Duodenal mucosa (tissue), 2 donors: Measurements from ENCODE around the gene ANKRD13A.

Experiments used
- H3K27ac ChIP-seq: one replicate; pipeline ENCODE4 v1.7.0; 2013; ENCODE audit warnings: low read depth, low read length
- H3K27me3 ChIP-seq, 2 donors: one replicate each; pipeline ENCODE4 v1.7.0; 2013; ENCODE audit warnings: low read length in 2 of 2, control low read depth in 1 of 2; ENCODE audit not compliant: insufficient read depth in 2 of 2, control insufficient read depth in 1 of 2
- H3K36me3 ChIP-seq, 2 donors: one replicate each; pipeline ENCODE4 v1.7.0; 2013; ENCODE audit warnings: low read length in 2 of 2, control low read depth in 1 of 2; ENCODE audit not compliant: insufficient read depth in 2 of 2, control insufficient read depth in 1 of 2
- H3K4me1 ChIP-seq, 2 donors: one replicate each; pipeline ENCODE4 v1.7.0; 2013; ENCODE audit warnings: low read length in 2 of 2, control low read depth in 1 of 2; ENCODE audit not compliant: insufficient read depth in 2 of 2, control insufficient read depth in 1 of 2
- H3K4me3 ChIP-seq, 2 donors: one replicate each; pipeline ENCODE4 v1.7.0; 2013; ENCODE audit warnings: low read length in 2 of 2, low read depth in 1 of 2
- H3K9ac ChIP-seq, 2 donors: one replicate each; pipeline ENCODE4 v1.7.0; 2013; ENCODE audit warnings: low read length in 2 of 2, low read depth in 1 of 2
- H3K9me3 ChIP-seq, 2 donors: one replicate each; pipeline ENCODE4 v1.7.0; 2013; ENCODE audit warnings: low read length in 2 of 2, control low read depth in 1 of 2; ENCODE audit not compliant: control insufficient read depth in 1 of 2

ANKRD13A gene

DNA sequence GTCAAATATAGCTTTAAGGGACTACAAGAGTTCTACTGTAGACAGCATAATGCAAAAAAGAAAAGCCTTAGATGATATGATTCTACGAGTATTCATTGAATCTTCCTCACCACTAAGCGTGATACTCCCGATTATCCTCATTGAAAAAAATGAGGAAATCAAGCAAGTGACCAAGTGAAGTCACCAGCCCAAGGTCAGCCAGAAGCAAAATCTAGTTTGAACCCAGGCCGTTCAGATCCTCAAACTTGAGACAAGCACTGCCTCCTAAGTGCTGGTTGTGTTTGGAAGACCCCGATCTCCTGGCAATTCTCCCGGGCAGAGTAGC lies 3.9 kb upstream of the ANKRD13A start:
- Histone ChIP-seq H3K9ac (peak overlapping the region; percentile 78 to 90), H3K36me3 (peaks cover 5 to 16% of the 10 kb centered on the region in 2 donors), H3K27ac (peak overlapping the region; percentile 80), H3K4me3 (peak overlapping the region; percentile 84 to 95), H3K27me3 (no peaks in the 10 kb centered on the region), H3K4me1 (peaks cover 23 to 35% of the 10 kb centered on the region in 2 donors), H3K9me3 (no peaks in the 10 kb centered on the region)

GRCh38 chr12:109995686-109996482 lies 3.3 kb upstream of the ANKRD13A start, which contains the start of gene GIT2:
GIT2 (minus strand) TSS chr12:109996368; CDS start chr12:109996224, 144 bp downstream.
- H3K36me3 ChIP-seq: peaks cover 3 to 11% of the 10 kb centered on the region in 2 donors
- H3K4me1 ChIP-seq: peaks cover 23 to 38% of the 10 kb centered on the region in 2 donors
- no peaks in the 10 kb centered on the region for H3K27me3 ChIP-seq
- H3K4me3 ChIP-seq: peak within 1 kb of the TSS; percentile 84 to 95
- H3K27ac ChIP-seq: peak within 1 kb of the TSS; percentile 80
- peak within 1 kb of the TSS; percentile 78 to 90 for H3K9ac ChIP-seq
- H3K9me3 ChIP-seq: no peaks in the 10 kb centered on the region

DNA sequence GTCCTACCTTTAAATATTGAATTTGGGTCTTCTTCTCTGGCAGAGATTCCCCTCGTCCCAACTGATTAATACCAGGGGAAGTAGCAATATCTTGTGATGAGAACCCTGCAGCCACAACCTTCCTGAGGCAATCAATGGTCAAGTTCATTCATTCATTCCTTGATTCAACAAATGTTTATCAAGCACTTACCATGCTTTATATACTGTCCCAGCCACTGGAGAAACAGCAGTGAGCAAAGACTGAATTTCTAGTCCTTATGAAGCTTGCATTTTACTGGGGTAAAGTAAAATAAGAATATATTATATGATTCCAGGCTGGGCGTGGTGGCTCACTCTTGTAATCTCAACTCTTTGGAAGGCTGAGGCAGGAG lies 2.8 kb upstream of the ANKRD13A start:
- Histone ChIP-seq H3K9me3 (no peaks in the 10 kb centered on the region), H3K4me3 (peak overlapping the region; percentile 84 to 95), H3K27me3 (no peaks in the 10 kb centered on the region), H3K36me3 (peaks cover 3 to 6% of the 10 kb centered on the region in 2 donors), H3K27ac (no peak overlapping the region), H3K9ac (peak overlapping the region in 1 of 2 donors; percentile 78), H3K4me1 (peaks cover 23 to 37% of the 10 kb centered on the region in 2 donors)

DNA sequence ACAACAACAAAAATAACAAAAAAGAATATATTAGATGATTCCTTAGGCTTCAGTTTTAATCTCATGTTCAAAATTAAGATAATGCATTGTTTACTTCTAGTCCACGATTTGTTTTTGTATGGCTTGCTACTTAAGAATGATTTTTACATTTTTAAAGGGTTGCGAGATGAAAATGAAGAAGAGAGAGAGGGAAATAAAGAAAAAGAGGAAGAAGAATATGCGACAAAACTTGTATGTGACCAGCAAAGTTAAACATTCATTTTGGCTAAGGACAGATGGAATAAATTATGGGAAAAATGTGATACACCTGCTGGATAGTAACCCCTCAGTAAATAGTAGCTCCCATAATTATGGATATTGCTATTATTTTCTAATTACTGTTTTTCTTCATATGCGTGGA lies 1.8 kb upstream of the ANKRD13A start:
- Histone ChIP-seq H3K4me3 (no peak overlapping the region), H3K4me1 (peaks cover 29 to 39% of the 10 kb centered on the region in 2 donors), H3K9me3 (no peaks in the 10 kb centered on the region), H3K27ac (no peak overlapping the region), H3K27me3 (no peaks in the 10 kb centered on the region), H3K9ac (no peak overlapping the region), H3K36me3 (peaks cover 2% of the 10 kb centered on the region in 2 donors)

GRCh38 chr12:109998241-109998903 lies 858 bp upstream of the ANKRD13A start:
- Histone ChIP-seq H3K36me3 (no peaks in the 10 kb centered on the region), H3K4me1 (peaks cover 29 to 43% of the 10 kb centered on the region in 2 donors), H3K9me3 (no peaks in the 10 kb centered on the region), H3K4me3 (peak overlapping the region; percentile 91 to 93), H3K9ac (peak overlapping the region; percentile 67 to 89), H3K27me3 (no peaks in the 10 kb centered on the region), H3K27ac (no peak overlapping the region)

DNA sequence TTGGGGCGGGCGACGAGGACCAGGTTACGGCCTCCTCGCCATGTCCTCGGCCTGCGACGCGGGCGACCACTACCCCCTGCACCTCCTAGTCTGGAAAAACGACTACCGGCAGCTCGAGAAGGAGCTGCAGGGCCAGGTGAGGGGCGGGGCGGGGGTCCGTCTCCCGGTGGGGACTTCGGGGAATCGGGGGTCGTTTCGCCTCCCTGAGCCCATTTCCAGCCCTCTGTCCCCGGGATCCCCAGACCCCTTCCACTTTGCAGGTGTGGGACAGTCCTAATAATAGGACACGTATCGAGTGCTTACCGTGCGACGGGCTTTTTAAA lies 380 bp downstream of the ANKRD13A start:
- H3K9me3 ChIP-seq: no peaks in the 10 kb centered on the region
- H3K27me3 ChIP-seq: no peaks in the 10 kb centered on the region
- H3K4me3 ChIP-seq: peak overlapping the region; percentile 91 to 93
- no peak overlapping the region for H3K27ac ChIP-seq
- peak overlapping the region; percentile 67 to 89 for H3K9ac ChIP-seq
- H3K4me1 ChIP-seq: peaks cover 24 to 33% of the 10 kb centered on the region in 2 donors
- no peaks in the 10 kb centered on the region for H3K36me3 ChIP-seq

GRCh38 chr12:109999983-110000505 lies 814 bp downstream of the ANKRD13A start:
- peaks cover 19 to 29% of the 10 kb centered on the region in 2 donors for H3K4me1 ChIP-seq
- H3K36me3 ChIP-seq: no peaks in the 10 kb centered on the region
- H3K9ac ChIP-seq: peak overlapping the region; percentile 67 to 89
- no peaks in the 10 kb centered on the region for H3K27me3 ChIP-seq
- no peaks in the 10 kb centered on the region for H3K9me3 ChIP-seq
- H3K4me3 ChIP-seq: peak overlapping the region; percentile 91 to 93
- peak overlapping the region; percentile 2 for H3K27ac ChIP-seq

GRCh38 chr12:110001596-110001995 lies 2.4 kb downstream of the ANKRD13A start:
- Histone ChIP-seq H3K4me1 (peaks cover 16 to 25% of the 10 kb centered on the region in 2 donors), H3K9ac (no peak overlapping the region), H3K27ac (no peak overlapping the region), H3K4me3 (no peak overlapping the region), H3K9me3 (no peaks in the 10 kb centered on the region), H3K36me3 (no peaks in the 10 kb centered on the region), H3K27me3 (no peaks in the 10 kb centered on the region)

DNA sequence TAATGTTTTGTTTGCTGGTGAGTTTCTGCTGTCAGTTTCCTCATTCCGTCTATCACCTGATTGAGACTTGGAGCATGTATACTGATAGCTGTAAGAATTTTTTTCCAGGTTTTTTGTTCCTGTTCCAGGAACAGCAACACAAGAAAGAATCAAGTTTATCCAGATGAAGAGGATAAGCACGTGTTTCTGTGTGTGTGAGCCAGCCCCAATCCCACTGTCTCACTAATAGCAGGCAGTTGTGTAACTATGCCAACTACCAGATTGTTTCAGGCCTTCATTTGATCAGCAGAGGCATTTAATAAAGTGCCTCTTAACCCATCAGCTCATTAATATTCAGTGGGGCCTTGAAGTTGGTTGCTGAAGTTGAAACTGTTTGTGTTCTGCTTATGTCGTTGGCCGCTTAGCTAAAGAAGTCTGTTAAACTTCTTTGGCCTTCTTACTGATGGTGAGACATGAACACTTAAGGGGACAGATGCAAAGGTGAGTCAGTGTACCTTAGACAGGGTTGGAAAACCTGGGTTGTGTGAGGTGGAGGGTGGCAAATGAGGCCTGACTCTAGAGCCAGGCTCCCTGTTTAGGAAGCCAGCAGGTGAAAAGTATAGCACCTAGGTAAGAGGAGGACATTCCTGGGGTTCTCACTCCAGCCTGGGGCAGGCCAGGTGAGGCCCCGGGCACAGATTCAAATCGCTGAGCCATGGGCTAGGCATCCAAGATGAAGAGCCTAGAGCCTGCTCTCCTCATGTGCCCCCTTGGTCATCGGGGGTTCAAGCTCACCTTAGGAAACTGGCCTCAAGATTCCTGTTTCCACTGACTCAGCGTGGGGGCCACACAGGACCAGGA lies 3.7 kb downstream of the ANKRD13A start:
- Histone ChIP-seq H3K9ac (no peak overlapping the region), H3K36me3 (no peaks in the 10 kb centered on the region), H3K9me3 (no peaks in the 10 kb centered on the region), H3K27ac (no peak overlapping the region), H3K4me1 (peaks cover 16 to 25% of the 10 kb centered on the region in 2 donors), H3K4me3 (no peak overlapping the region), H3K27me3 (no peaks in the 10 kb centered on the region)
